GM23248 (cell line): Measurements from ENCODE around the gene AFF3. TPM values are rescaled to one million over a fixed set of nuclear protein-coding genes. Genes with fewer than 3 reads are reported as not detected.

ENCODE experiments used
- DNase-seq: peaks from one replicate; pipeline ENCODE4 v3.0.0-alpha.2; 2015
- H2AFZ ChIP-seq: fragments of 200-600 bp; sonication (generic); 2 replicates; pipeline ENCODE4 v1.6.1; 2016; ENCODE audit warnings: antibody characterized with exemption
- H3F3A ChIP-seq: fragments of 200-600 bp; sonication (generic); 2 replicates; pipeline ENCODE4 v1.6.1; 2016; ENCODE audit warnings: mild to moderate bottlenecking, antibody characterized with exemption, mixed run types; ENCODE audit not compliant: insufficient read depth
- H3K27ac ChIP-seq: fragments of 200-600 bp; sonication (generic); 2 replicates; pipeline ENCODE4 v1.5.1; 2016; ENCODE audit warnings: mild to moderate bottlenecking
- H3K27me3 ChIP-seq: fragments of 200-600 bp; sonication (generic); replicated peaks from 2 replicates; pipeline ENCODE4 v1.6.1; 2016; ENCODE audit warnings: mild to moderate bottlenecking; ENCODE audit not compliant: insufficient read depth
- H3K36me3 ChIP-seq: fragments of 200-600 bp; sonication (generic); 2 replicates; pipeline ENCODE4 v1.6.1; 2016; ENCODE audit warnings: low read depth, mild to moderate bottlenecking
- H3K4me1 ChIP-seq: fragments of 200-600 bp; sonication (generic); 2 replicates; pipeline ENCODE4 v1.6.1; 2016; ENCODE audit warnings: mild to moderate bottlenecking; ENCODE audit not compliant: insufficient read depth
- H3K4me2 ChIP-seq: fragments of 200-600 bp; sonication (generic); one replicate; pipeline ENCODE4 v1.6.1; 2016; ENCODE audit warnings: mild to moderate bottlenecking; ENCODE audit not compliant: unreplicated experiment
- H3K4me3 ChIP-seq: fragments of 200-600 bp; sonication (generic); 2 replicates; pipeline ENCODE4 v1.5.1; 2016; ENCODE audit warnings: mild to moderate bottlenecking
- H3K79me2 ChIP-seq: fragments of 200-600 bp; sonication (generic); 2 replicates; pipeline ENCODE4 v1.6.1; 2016; ENCODE audit warnings: mild to moderate bottlenecking; ENCODE audit not compliant: insufficient read depth
- H3K9ac ChIP-seq: fragments of 200-600 bp; sonication (generic); 2 replicates; pipeline ENCODE4 v1.6.1; 2016; ENCODE audit warnings: mild to moderate bottlenecking
- H3K9me2 ChIP-seq: fragments of 200-600 bp; sonication (generic); 2 replicates; pipeline ENCODE4 v1.6.1; 2016; ENCODE audit warnings: mixed run types, mild to moderate bottlenecking, moderate library complexity; ENCODE audit not compliant: insufficient read depth
- H3K9me3 ChIP-seq: fragments of 200-600 bp; sonication (generic); one replicate; pipeline ENCODE4 v1.6.1; 2017; ENCODE audit warnings: low read depth
- H4K20me1 ChIP-seq: fragments of 200-600 bp; sonication (generic); 2 replicates; pipeline ENCODE4 v1.6.0; 2016; ENCODE audit not compliant: insufficient read depth
- EZH2 ChIP-seq: fragments of 200-600 bp; sonication (generic); IDR thresholded peaks from 2 replicates; pipeline ENCODE4 v1.6.1; 2018; ENCODE audit warnings: antibody characterized with exemption, mild to moderate bottlenecking; ENCODE audit not compliant: insufficient read depth, poor library complexity, severe bottlenecking
- EZH2phosphoT487 ChIP-seq: fragments of 200-600 bp; sonication (generic); IDR thresholded peaks from 2 replicates; pipeline ENCODE4 v1.6.1; 2018; ENCODE audit warnings: antibody characterized with exemption, moderate library complexity, mild to moderate bottlenecking, low read depth; ENCODE audit not compliant: insufficient read depth
- WGBS, 2 experiments: methylation state at CpG; one replicate each; pipeline ENCODE4 v1.1.6; 2015 to 2017; ENCODE audit warnings: low lambda C conversion rate in 2 of 2, low coverage in 1 of 2; ENCODE audit errors: missing lambda C conversion rate in 2 of 2; 5-methylcytosine and 5-hydroxymethylcytosine counted together
- in situ Hi-C: fragments of 300-500 bp; cut with MboI; formaldehyde crosslinking; loops from 2 replicates; pipeline ENCODE4 v1.15.0; 2020
- polyA plus RNA-seq: library from polyadenylated mRNA; unstranded; fragments of >200 nt; fragmentation: Nextera tagmentation; extraction: Ambion mirVana; gene quantifications from 2 replicates; pipeline ENCODE4 v1.2.1, GENCODE V29; 2016
- total RNA-seq: library from RNA; depleted of rRNA; stranded (reverse); fragments of >200 nt; shearing (Covaris generic); gene quantifications from 2 replicates; pipeline ENCODE4 v1.2.3, GENCODE V29; 2014

Gene AFF3
- total and polyA plus RNA-seq, 2 experiments from 2014 or later: 0.56 to 0.86 TPM

DNA sequence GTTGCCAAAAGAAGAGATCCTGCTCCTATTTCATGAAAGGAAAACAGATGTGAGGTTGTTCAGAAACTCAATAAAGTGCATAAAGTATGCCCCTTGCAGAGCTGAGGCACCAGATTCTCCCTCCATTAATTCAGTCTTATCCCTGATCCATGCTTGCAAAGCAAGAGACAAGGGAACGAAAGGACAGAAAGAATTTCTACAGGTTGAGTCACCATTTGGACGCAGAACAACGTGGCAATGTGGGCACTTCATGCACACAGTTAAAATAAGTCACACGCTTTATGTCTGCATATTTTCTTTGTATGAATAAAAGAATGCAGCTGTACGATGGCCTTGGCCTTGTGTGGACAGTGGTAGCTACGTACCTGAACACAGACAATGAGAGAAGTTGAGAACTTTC, 330.8 kb downstream of the AFF3 start:
- Histone ChIP-seq H3K4me2 (no peak overlapping the region), H3K9me3 (no peaks in the 10 kb centered on the region), H2AFZ (no peak overlapping the region), H4K20me1 (no peaks in the 10 kb centered on the region), H3K9me2 (no peaks in the 10 kb centered on the region), H3K36me3 (no peaks in the 10 kb centered on the region), H3K4me3 (no peak overlapping the region), H3K4me1 (peaks cover 17% of the 10 kb centered on the region), H3K9ac (no peak overlapping the region), H3F3A (0 out of 2 replicates have a peak, but pooled peaks cover 4% of the 10 kb centered on the region), H3K79me2 (no peaks in the 10 kb centered on the region), H3K27me3 (no peaks in the 10 kb centered on the region), H3K27ac (peak overlapping the region; percentile 23)
- DNase-seq: peak; percentile 83
- WGBS, 2 experiments: 16 to 18% methylated on average over 6 of the region's 6 CpGs
- in situ Hi-C loops: no loop called here
- TF ChIP-seq EZH2 (no peak), EZH2phosphoT487 (no peak)

DNA sequence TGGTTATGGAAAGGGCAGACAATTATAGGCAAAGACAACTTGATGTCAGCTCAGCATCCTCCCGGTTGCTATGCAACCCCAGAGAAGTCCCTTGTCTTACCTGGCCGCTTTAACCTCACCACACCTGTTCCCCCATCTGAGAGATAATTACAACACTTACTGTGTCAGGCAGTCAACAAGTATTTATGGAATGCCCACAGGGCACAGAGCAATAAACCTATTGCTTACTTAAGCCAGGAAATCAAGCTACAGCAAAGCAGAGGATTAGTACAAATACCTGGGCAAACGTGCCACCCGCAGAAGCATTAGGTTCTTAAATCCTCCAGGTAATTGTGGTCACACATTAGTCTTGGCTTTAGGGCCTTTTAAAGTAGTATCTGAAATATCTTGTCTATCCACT, 332.2 kb downstream of the AFF3 start:
- H3K9me3 ChIP-seq: no peaks in the 10 kb centered on the region
- H3K9ac ChIP-seq: no peak overlapping the region
- no peak for DNase-seq
- H3K79me2 ChIP-seq: no peaks in the 10 kb centered on the region
- 0 out of 2 replicates have a peak, but pooled peaks cover 4% of the 10 kb centered on the region for H3F3A ChIP-seq
- H2AFZ ChIP-seq: no peak overlapping the region
- no peaks in the 10 kb centered on the region for H3K27me3 ChIP-seq
- TF ChIP-seq EZH2 (no peak), EZH2phosphoT487 (no peak)
- in situ Hi-C loops: no loop called here
- H3K4me1 ChIP-seq: peaks cover 19% of the 10 kb centered on the region
- H3K4me3 ChIP-seq: no peak overlapping the region
- H4K20me1 ChIP-seq: no peaks in the 10 kb centered on the region
- H3K4me2 ChIP-seq: no peak overlapping the region
- no peaks in the 10 kb centered on the region for H3K36me3 ChIP-seq
- WGBS, 2 experiments: 90 to 93% methylated on average over 4 of the region's 4 CpGs
- H3K9me2 ChIP-seq: no peaks in the 10 kb centered on the region
- H3K27ac ChIP-seq: no peak overlapping the region

DNA sequence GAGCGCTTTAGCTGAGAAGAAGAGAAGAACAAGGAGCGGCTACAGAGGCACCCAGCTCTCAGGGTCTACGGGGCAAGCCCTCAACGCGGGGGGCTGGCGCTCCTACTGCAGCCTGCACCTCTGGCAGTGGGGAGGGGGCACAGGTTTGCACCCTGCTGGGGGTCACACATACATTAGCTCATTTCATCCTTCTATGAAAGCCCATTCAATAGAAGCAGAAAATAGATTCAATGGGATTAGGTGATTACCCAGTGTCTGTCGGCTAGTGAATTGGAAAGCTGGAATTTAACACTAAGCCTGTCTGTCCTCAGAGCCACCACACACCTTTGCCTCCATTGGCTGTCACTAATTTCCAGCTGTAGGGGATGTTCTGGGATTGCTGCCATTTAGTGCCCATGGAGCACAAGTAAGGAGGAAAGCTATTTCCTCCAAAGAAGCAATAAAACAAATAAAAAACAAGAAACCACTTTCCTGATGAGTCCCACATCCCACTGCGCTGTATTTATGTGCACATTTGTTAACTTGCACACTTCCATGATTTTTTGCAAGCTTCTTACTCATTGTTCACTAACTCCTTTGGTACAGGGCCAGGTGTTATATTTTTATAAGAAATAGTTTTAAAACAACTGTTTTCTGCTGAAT, 333.0 kb downstream of the AFF3 start:
- Histone ChIP-seq H3K79me2 (no peaks in the 10 kb centered on the region), H3K4me1 (peaks cover 23% of the 10 kb centered on the region), H3K36me3 (no peaks in the 10 kb centered on the region), H3K27ac (no peak overlapping the region), H2AFZ (no peak overlapping the region), H3K4me3 (no peak overlapping the region), H3K27me3 (no peaks in the 10 kb centered on the region), H3K9me3 (no peaks in the 10 kb centered on the region), H3K4me2 (no peak overlapping the region), H3K9ac (no peak overlapping the region), H3K9me2 (no peaks in the 10 kb centered on the region), H3F3A (0 out of 2 replicates have a peak, but pooled peaks cover 4% of the 10 kb centered on the region), H4K20me1 (no peaks in the 10 kb centered on the region)
- in situ Hi-C loops: no loop called here
- DNase-seq: no peak
- 89 to 95% methylated on average over 8 of the region's 8 CpGs for WGBS, 2 experiments
- TF ChIP-seq EZH2phosphoT487: no peak
- no peak for TF ChIP-seq EZH2

DNA sequence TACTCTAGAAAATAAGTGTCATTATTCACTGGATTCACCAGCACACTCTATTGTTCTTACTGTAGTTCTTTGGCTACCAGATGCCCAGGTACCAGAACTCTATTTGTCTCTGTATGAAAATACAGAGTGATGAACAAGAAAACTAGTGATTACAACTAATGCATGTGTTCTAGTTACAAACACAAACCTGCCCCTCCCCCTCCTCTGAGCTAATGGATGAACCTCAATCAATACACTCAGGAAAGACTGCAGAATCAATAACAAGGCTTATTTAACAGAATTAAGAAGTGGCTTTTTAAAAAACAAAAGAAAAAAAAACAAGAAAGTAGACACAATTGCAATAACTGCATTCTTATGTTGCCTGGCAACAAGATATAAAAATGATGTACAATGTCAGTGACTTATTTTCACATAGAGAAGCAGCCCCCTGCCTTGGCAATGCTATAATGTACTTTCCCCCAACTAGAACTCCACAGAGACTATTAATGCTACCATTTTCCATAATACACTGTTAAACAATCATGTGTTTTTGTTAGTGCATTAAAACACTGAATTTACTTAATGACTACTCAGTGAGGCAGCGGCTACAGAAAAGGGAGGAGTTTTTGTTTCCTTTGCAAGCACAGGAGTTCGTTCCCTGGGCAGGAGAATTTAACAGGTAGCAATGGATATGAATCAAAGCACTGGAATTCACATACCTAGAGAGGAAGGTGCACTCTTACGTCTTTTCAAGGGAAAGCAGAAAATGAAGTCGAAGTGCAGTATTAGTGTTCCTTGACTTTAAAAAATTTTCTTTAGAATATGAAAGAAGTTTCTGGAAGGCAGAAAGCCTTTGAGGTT, 333.8 kb downstream of the AFF3 start:
- no peaks in the 10 kb centered on the region for H3K79me2 ChIP-seq
- TF ChIP-seq EZH2phosphoT487: no peak
- no peak for TF ChIP-seq EZH2
- H3K9ac ChIP-seq: no peak overlapping the region
- H3K4me3 ChIP-seq: no peak overlapping the region
- H3K27ac ChIP-seq: no peak overlapping the region
- WGBS, 2 experiments: 80 to 83% methylated on average over 4 of the region's 4 CpGs
- H3K9me2 ChIP-seq: no peaks in the 10 kb centered on the region
- DNase-seq: no peak
- H4K20me1 ChIP-seq: no peaks in the 10 kb centered on the region
- H3F3A ChIP-seq: peaks cover 10% of the 10 kb centered on the region; the same call in 1 of the 2 replicates
- H3K36me3 ChIP-seq: no peaks in the 10 kb centered on the region
- no peak overlapping the region for H3K4me2 ChIP-seq
- no peaks in the 10 kb centered on the region for H3K9me3 ChIP-seq
- H3K27me3 ChIP-seq: no peaks in the 10 kb centered on the region
- no peak overlapping the region for H2AFZ ChIP-seq
- H3K4me1 ChIP-seq: peaks cover 23% of the 10 kb centered on the region
- in situ Hi-C loops: no loop called here
